ENCODE results near the gene RBMS3.
"Not testable (repeated sequence)": the region's sequence is repeated elsewhere in the genome, so short reads cannot be mapped to it uniquely, and the experiment has no call there.

Gene RBMS3

GRCh38 chr3:29393946-29394345 is 113.1 kb downstream of the RBMS3 start:
- DNase-seq: not testable (repeated sequence)

GRCh38 chr3:29397406-29397805 is 116.5 kb downstream of the RBMS3 start:
- DNase-seq: no peak

GRCh38 chr3:29398787-29399186 is 117.9 kb downstream of the RBMS3 start:
- no peak for DNase-seq

- DNase-seq: no peak
Observed at GRCh38 chr3:29406291-29406832, 125.5 kb downstream of the RBMS3 start.

- DNase-seq: no peak
Observed at GRCh38 chr3:29408676-29409075, 127.8 kb downstream of the RBMS3 start.

- DNase-seq: no peak
Observed at GRCh38 chr3:29409409-29409808, 128.5 kb downstream of the RBMS3 start.

- no peak for DNase-seq
Observed at GRCh38 chr3:29410220-29410619, 129.3 kb downstream of the RBMS3 start.

- no peak for DNase-seq
Observed at GRCh38 chr3:29410660-29411405, 130.0 kb downstream of the RBMS3 start.

- DNase-seq: peak; percentile 79 to 83
Observed at GRCh38 chr3:29412110-29412509, 131.2 kb downstream of the RBMS3 start.

- DNase-seq: no peak
Observed at GRCh38 chr3:29414468-29415224, 133.8 kb downstream of the RBMS3 start.

- no peak for DNase-seq
Observed at GRCh38 chr3:29415482-29416223, 134.8 kb downstream of the RBMS3 start.

- DNase-seq: no peak
Observed at GRCh38 chr3:29416514-29416913, 135.6 kb downstream of the RBMS3 start.

GRCh38 chr3:29420106-29420505 is 139.2 kb downstream of the RBMS3 start:
- DNase-seq: no peak

- no peak for DNase-seq
Observed at GRCh38 chr3:29426302-29427226, 145.7 kb downstream of the RBMS3 start.

- no peak for DNase-seq
Observed at GRCh38 chr3:29427266-29428103, 146.6 kb downstream of the RBMS3 start.

GRCh38 chr3:29429055-29429679 is 148.3 kb downstream of the RBMS3 start:
- DNase-seq: no peak

- DNase-seq: no peak
Observed at GRCh38 chr3:29430558-29430971, 149.7 kb downstream of the RBMS3 start.

- peak; percentile 3 to 7 for DNase-seq
Observed at GRCh38 chr3:29436612-29437323, 155.9 kb downstream of the RBMS3 start.

GRCh38 chr3:29438580-29438979 is 157.7 kb downstream of the RBMS3 start:
- no peak for DNase-seq

Data from Kasumi-1 (cell line).